ENCODE results near the gene LYPD3. TPM values are rescaled to one million over a fixed set of nuclear protein-coding genes. Genes with fewer than 3 reads are reported as not detected.

Gene LYPD3
- total and polyA plus RNA-seq, 2 donors (not counting 1 experiment from before 2014, with no cell fraction given) = 0.35 to 0.50 TPM

GRCh38 chr19:43489310-43489709 lies 23.9 kb upstream of the LYPD3 start:
- no peak overlapping the region for H3K4me3 ChIP-seq (replicated peaks in 1 of 4; ENCODE audit: control extremely low read depth in 1 of 4, insufficient read depth in 1 of 4, low read depth in 3 of 4, low read length in 4 of 4)
- H2AFZ ChIP-seq (ENCODE audit: low read length) = no peak overlapping the region
- DNase-seq (ENCODE audit: low read depth in 2 of 2) = no peak
- no peaks in the 10 kb centered on the region for H3K27me3 ChIP-seq (ENCODE audit: control insufficient read depth, insufficient read depth, low read length)
- H3K4me2 ChIP-seq (ENCODE audit: extremely low read depth, insufficient read depth, low read length) = no peak overlapping the region
- no peak for TF ChIP-seq EZH2 (IDR thresholded peaks at IDR 0.05; ENCODE audit: low read length, missing control alignments)
- no peak overlapping the region for H3K9ac ChIP-seq (ENCODE audit: insufficient read depth, low read length)
- H4K20me1 ChIP-seq (ENCODE audit: control insufficient read depth, extremely low read depth, insufficient read depth, low read length) = no peaks in the 10 kb centered on the region
- no peaks in the 10 kb centered on the region for H3K9me3 ChIP-seq (ENCODE audit: control insufficient read depth, insufficient read depth, low read depth, low read length)
- no peak overlapping the region for H3K27ac ChIP-seq (ENCODE audit: insufficient read depth, low read length)
- no peaks in the 10 kb centered on the region for H3K4me1 ChIP-seq (ENCODE audit: control insufficient read depth, extremely low read depth, insufficient read depth, low read length)
- H3K79me2 ChIP-seq (ENCODE audit: control insufficient read depth, insufficient read depth, low read length) = no peaks in the 10 kb centered on the region
- no peaks in the 10 kb centered on the region for H3K36me3 ChIP-seq (ENCODE audit: control insufficient read depth, insufficient read depth, low read length)

- Histone ChIP-seq H4K20me1 (ENCODE audit: control insufficient read depth, extremely low read depth, insufficient read depth, low read length) (no peaks in the 10 kb centered on the region), H3K27ac (ENCODE audit: insufficient read depth, low read length) (no peak overlapping the region), H3K9me3 (ENCODE audit: control insufficient read depth, insufficient read depth, low read depth, low read length) (no peaks in the 10 kb centered on the region), H3K36me3 (ENCODE audit: control insufficient read depth, insufficient read depth, low read length) (no peaks in the 10 kb centered on the region), H3K9ac (ENCODE audit: insufficient read depth, low read length) (no peak overlapping the region), H2AFZ (ENCODE audit: low read length) (no peak overlapping the region), H3K79me2 (ENCODE audit: control insufficient read depth, insufficient read depth, low read length) (no peaks in the 10 kb centered on the region), H3K4me1 (ENCODE audit: control insufficient read depth, extremely low read depth, insufficient read depth, low read length) (no peaks in the 10 kb centered on the region), H3K27me3 (ENCODE audit: control insufficient read depth, insufficient read depth, low read length) (no peaks in the 10 kb centered on the region), H3K4me3 (replicated peaks in 1 of 4; ENCODE audit: control extremely low read depth in 1 of 4, insufficient read depth in 1 of 4, low read depth in 3 of 4, low read length in 4 of 4) (no peak overlapping the region), H3K4me2 (ENCODE audit: extremely low read depth, insufficient read depth, low read length) (no peak overlapping the region)
- TF ChIP-seq EZH2 (IDR thresholded peaks at IDR 0.05; ENCODE audit: low read length, missing control alignments) (no peak), CTCF (conservative IDR thresholded peaks at IDR 0.05 in 1 of 2, IDR thresholded peaks at IDR 0.05 in 1 of 2; ENCODE audit: low read depth in 1 of 2, low read length in 2 of 2) (no peak)
- no peak for DNase-seq (ENCODE audit: low read depth in 2 of 2)
Observed at GRCh38 chr19:43488179-43488578, 22.8 kb upstream of the LYPD3 start.

GRCh38 chr19:43486412-43486811 lies 21.0 kb upstream of the LYPD3 start:
- Histone ChIP-seq H3K36me3 (ENCODE audit: control insufficient read depth, insufficient read depth, low read length) (no peaks in the 10 kb centered on the region), H3K9me3 (ENCODE audit: control insufficient read depth, insufficient read depth, low read depth, low read length) (no peaks in the 10 kb centered on the region), H3K4me2 (ENCODE audit: extremely low read depth, insufficient read depth, low read length) (no peak overlapping the region), H4K20me1 (ENCODE audit: control insufficient read depth, extremely low read depth, insufficient read depth, low read length) (no peaks in the 10 kb centered on the region), H3K79me2 (ENCODE audit: control insufficient read depth, insufficient read depth, low read length) (no peaks in the 10 kb centered on the region), H3K4me1 (ENCODE audit: control insufficient read depth, extremely low read depth, insufficient read depth, low read length) (no peaks in the 10 kb centered on the region), H2AFZ (ENCODE audit: low read length) (no peak overlapping the region), H3K4me3 (replicated peaks in 1 of 4; ENCODE audit: control extremely low read depth in 1 of 4, insufficient read depth in 1 of 4, low read depth in 3 of 4, low read length in 4 of 4) (no peak overlapping the region), H3K27ac (ENCODE audit: insufficient read depth, low read length) (no peak overlapping the region), H3K9ac (ENCODE audit: insufficient read depth, low read length) (no peak overlapping the region), H3K27me3 (ENCODE audit: control insufficient read depth, insufficient read depth, low read length) (no peaks in the 10 kb centered on the region)
- DNase-seq (ENCODE audit: low read depth in 2 of 2) = no peak
- TF ChIP-seq EZH2 (IDR thresholded peaks at IDR 0.05; ENCODE audit: low read length, missing control alignments) = no peak
- no peak for TF ChIP-seq CTCF (conservative IDR thresholded peaks at IDR 0.05 in 1 of 2, IDR thresholded peaks at IDR 0.05 in 1 of 2; ENCODE audit: low read depth in 1 of 2, low read length in 2 of 2)

Measured in fibroblast of lung (primary cell).